HPDE6-E6E7 (cell line): ENCODE measurements around the gene VWA8.
A peak's percentile ranks its signal among the peaks of the same experiment; 100 is the strongest.
"Not testable (repeated sequence)": the region's sequence is repeated elsewhere in the genome, so short reads cannot be mapped to it uniquely, and the experiment has no call there.

ENCODE experiments used
- DNase-seq: peaks from one replicate; pipeline ENCODE4 v3.0.0; 2011; ENCODE audit warnings: missing footprints; ENCODE audit errors: extremely low spot score

VWA8 gene

GRCh38 chr13:41966671-41967070 lies 5.8 kb upstream of the VWA8 start:
- DNase-seq: no peak

- peak; percentile 27 for DNase-seq
These were observed 2.1 kb upstream of the VWA8 start for GRCh38 chr13:41962994-41963393.

- DNase-seq: no peak
These were observed 504 bp upstream of the VWA8 start for GRCh38 chr13:41961466-41961760.

- DNase-seq: no peak
These were observed 685 bp downstream of the VWA8 start for GRCh38 chr13:41960211-41960636.

GRCh38 chr13:41956272-41956671 lies 4.6 kb downstream of the VWA8 start:
- no peak for DNase-seq

- no peak for DNase-seq
These were observed 5.3 kb downstream of the VWA8 start for GRCh38 chr13:41955605-41956004.

- DNase-seq: no peak
These were observed 6.7 kb downstream of the VWA8 start for GRCh38 chr13:41954226-41954625.

- DNase-seq: no peak
These were observed 8.2 kb downstream of the VWA8 start for GRCh38 chr13:41952749-41953148.

GRCh38 chr13:41949104-41949503 lies 11.8 kb downstream of the VWA8 start:
- DNase-seq: not testable (repeated sequence)

- no peak for DNase-seq
These were observed 15.0 kb downstream of the VWA8 start for GRCh38 chr13:41945926-41946325.

GRCh38 chr13:41944635-41945397 lies 16.1 kb downstream of the VWA8 start:
- no peak for DNase-seq

- no peak for DNase-seq
These were observed 16.7 kb downstream of the VWA8 start for GRCh38 chr13:41944229-41944628.

- no peak for DNase-seq
These were observed 18.3 kb downstream of the VWA8 start for GRCh38 chr13:41942462-41943094.

GRCh38 chr13:41941174-41941573 lies 19.7 kb downstream of the VWA8 start:
- no peak for DNase-seq

- DNase-seq: no peak
These were observed 21.5 kb downstream of the VWA8 start for GRCh38 chr13:41939398-41939797.

GRCh38 chr13:41938918-41939317 lies 22.0 kb downstream of the VWA8 start:
- no peak for DNase-seq

- DNase-seq: no peak
These were observed 23.5 kb downstream of the VWA8 start for GRCh38 chr13:41937388-41937787.

- DNase-seq: no peak
These were observed 25.4 kb downstream of the VWA8 start for GRCh38 chr13:41935501-41935900.

GRCh38 chr13:41934994-41935393 lies 25.9 kb downstream of the VWA8 start:
- DNase-seq: no peak

GRCh38 chr13:41934120-41934519 lies 26.8 kb downstream of the VWA8 start:
- no peak for DNase-seq

GRCh38 chr13:41931337-41931736 lies 29.6 kb downstream of the VWA8 start:
- DNase-seq: no peak

- no peak for DNase-seq
These were observed 30.8 kb downstream of the VWA8 start for GRCh38 chr13:41930154-41930553.

GRCh38 chr13:41928323-41928722 lies 32.6 kb downstream of the VWA8 start:
- DNase-seq: no peak

GRCh38 chr13:41925014-41925413 lies 35.9 kb downstream of the VWA8 start:
- DNase-seq: no peak
